GM21717 (cell line): Measurements from ENCODE around the gene NELFA.
"Not testable (repeated sequence)": the region's sequence is repeated elsewhere in the genome, so short reads cannot be mapped to it uniquely, and the experiment has no call there.

Experiments used
- ATAC-seq: cut with Tn5 transposase; IDR thresholded peaks from one replicate; pipeline ENCODE4 v1.9.1; 2021; ENCODE audit warnings: mild to moderate bottlenecking, moderate library complexity; ENCODE audit not compliant: unreplicated experiment

The NELFA gene

DNA sequence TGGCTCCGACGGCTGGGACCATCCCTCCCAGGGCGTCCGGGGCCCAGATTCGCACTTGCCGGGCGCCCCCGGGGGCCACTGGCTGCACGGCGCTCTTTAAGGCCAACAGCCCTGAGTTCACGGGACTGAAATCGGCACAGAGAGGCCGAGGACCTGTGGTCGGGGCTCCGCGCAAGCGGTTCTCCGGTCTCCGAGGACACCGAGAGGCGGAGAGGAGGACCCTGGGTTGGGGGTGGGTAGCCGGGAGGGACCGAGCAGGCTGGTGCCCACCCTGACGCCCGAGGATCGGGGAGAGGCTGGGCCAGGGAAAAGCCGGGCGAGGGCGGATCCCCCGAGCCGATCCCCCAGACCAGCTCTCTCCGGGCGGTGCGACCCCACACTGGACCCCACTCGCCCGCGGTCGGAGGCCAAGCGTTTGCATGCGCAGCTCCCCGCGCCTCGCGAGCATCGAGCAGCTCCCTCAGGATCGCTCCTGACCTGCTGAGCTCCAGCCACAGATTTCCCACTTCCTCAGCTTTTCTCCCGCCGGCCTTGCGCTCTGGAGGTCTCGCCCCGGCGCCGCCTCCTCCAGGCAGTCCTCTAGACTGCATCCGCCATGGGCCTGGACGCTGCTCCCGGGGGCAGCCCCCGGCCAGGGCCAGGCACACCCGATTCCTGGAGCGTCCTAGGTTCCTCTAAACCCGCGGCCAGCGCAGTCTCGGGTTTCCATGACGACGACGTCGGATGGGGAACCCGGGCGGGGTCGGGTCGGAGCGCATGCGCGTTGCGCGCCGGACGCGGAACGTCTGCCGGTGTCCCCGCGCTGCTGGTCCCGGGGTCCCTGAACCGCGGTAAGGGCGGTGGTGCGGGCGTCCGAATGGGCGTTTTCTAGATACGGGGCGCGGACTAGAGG lies 32.7 kb upstream of the NELFA start:
- ATAC-seq = peak; percentile 57

DNA sequence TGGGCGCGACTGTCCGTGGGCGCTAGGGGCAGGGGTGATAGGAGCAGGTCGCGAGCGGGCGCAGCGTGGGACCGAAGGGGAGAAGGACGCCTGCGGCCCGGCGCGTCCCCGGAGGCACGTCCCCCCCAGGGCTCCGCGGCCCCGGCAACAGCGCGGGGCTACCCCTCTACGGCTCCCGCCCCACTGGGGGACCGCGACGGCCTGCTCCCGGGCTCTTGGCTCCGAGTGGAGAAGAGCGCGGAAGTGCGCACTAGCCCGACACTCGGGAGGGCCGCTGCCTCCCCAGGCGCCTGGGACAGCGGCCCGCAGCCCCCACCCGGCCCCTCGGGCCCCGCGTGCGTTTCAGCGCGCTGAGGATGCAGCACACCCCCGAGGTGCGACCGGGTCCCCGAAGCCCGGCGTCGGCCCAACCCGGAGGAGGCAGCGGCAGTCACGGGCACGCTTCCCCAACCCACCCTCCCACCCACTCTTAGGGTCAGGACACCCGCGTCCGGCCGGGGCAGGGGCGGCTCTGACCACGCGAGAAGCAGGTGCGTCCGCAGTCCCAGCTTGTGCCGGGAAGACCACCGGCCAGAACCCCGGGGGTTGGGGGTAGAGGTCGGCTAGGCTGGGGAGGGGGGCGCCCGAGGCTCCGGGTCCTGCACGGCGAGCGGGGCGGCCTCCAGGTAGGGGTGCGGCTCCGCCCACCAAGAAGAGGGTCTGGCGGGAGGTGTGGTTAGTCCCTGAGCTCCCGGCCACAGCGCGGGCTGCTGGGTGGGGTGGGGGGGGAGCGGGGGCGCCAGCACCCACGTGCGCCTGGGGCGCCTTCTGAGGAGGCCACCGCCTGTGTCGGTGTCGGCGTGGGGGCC lies 31.8 kb upstream of the NELFA start:
- no peak for ATAC-seq

DNA sequence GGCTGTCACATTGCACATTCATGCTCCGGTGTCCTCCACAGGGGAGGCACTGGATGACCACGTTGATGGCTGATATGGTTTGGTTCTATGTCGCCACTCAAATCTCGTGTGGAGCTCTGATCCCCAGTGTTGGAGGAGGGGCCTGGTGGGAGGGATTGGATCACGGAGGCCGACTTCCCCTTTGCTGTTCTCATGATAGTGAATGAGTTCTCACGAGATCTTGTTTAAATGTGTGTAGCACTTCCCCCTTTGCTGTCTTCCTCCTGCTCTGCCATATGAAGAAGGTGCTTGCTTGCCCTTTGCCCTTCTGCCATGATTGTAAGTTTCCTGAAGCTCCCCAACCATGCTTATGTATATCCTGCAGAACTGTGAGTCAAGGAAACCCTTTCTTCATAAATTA lies 28.1 kb upstream of the NELFA start:
- ATAC-seq = no peak

DNA sequence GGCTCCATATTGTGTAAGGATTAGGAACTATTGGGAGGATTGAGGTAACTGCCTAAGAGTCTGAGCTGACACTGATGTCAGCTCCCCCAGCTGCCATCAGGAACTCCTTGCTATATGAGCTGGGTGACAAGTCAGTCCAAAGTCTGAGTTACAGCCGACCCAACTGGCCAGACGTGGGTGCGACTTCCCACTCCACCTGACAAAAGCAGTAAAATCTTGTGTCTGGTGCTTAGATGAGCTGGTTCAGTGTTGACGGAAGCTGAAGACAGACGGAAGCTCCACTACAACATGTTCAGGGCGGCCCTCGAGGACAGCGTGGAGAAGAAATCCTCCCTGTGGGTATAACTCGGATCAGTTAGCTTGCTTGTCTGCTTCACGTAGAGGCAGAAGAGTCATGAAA lies 27.6 kb upstream of the NELFA start:
- no peak for ATAC-seq

DNA sequence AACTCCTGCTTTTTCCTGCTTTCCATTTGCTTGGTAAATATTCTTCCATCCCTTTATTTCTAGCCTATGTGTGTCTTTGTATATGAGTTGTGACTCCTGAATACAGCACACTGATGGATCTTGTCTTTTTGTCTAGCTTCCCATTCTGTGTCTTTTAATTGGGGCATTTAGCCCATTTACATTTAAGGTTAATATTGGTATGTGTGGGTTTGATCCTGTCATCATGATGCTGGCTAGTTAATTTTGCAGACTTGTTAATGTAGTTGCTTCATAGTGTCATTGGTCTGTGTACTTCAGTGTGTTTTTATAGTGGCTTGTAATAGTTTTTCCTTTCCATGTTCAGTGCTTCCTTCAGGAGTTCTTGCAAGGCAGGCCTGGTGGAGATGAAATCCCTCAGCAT lies 22.4 kb upstream of the NELFA start:
- not testable (repeated sequence) for ATAC-seq

DNA sequence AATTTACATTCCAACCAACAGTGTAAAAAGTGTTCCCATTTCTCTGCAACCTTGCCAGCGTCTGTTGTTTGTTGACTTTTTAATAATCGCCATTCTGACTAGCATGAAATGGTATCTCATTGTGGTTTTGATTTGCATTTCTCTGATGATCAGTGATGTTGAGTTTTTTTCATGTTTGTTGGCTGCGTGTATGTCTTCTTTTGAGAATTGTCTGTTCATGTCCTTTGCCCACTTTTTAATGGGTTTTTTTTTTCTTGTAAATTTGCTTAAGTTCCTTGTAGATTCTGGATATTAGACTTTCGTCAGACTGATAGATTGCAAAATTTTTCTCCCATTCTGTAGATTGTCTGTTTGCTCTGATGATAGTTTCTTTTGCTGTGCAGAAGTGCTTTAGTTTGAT lies 18.3 kb upstream of the NELFA start:
- ATAC-seq = not testable (repeated sequence)

DNA sequence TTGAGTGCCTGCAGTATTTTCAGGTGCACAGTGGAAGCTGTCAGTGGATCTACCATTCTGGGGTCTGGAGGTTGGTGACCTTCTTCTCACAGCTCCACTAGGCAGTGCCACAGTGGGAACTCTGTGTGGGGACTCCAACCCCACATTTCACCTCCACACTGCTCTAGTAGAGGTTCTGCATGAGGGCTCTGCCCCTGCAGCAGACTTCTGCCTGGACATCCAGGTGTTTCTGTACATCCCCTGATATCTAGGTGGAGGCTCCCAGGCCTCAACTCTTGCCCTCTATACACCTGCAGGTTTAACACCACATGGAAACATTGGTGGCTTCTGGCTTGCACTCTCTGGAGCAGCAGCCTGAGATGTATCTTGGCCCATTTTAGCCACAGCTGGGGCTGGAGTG lies 17.0 kb upstream of the NELFA start:
- ATAC-seq = no peak

DNA sequence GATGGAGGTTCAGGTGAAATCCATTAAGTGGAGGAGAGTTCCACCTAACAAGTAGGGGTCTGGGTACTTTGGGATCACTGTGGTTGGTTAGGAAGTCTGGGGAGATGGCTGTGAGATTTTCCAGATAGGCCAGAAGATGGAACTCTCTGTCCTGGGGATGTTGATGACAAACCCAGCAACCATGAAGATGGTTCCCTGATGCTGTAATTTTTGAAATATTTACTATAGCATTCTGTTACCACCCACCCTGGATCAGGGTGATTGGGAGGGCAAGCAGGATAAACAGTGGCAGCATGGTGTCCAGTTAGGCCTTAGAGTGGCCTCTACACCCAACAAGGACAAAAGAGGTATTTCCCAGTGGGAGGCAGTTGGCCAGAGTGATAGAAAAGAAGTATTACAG lies 15.9 kb upstream of the NELFA start:
- no peak for ATAC-seq

DNA sequence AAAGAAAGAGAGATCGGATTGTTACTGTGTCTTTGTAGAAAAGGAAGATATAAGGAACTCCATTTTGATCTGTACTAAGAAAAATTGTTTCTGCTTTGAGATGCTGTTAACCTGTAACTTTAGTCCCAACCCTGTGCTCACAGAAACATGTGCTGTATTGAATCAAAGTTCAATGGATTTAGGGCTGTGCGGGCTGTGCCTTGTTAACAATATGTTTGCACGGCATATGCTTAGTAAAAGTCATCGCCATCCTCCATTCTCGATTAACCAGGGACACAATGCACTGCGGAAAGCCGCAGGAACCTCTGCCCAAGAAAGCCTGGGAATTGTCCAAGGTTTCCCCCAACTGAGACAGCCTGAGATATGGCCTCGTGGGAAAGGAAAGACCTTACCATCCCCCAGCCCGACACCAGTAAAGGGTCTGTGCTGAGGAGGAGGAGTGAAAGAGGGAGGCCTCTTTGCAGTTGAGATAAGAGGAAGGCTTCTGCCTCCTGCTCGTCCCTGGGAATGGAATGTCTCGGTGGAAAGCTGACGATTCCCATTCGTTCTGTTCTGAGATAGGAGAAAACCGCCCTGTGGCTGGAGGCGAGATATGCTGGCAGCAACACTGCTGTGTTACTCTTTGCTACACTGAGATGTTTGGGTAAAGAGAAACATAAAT lies 12.7 kb upstream of the NELFA start:
- not testable (repeated sequence) for ATAC-seq

DNA sequence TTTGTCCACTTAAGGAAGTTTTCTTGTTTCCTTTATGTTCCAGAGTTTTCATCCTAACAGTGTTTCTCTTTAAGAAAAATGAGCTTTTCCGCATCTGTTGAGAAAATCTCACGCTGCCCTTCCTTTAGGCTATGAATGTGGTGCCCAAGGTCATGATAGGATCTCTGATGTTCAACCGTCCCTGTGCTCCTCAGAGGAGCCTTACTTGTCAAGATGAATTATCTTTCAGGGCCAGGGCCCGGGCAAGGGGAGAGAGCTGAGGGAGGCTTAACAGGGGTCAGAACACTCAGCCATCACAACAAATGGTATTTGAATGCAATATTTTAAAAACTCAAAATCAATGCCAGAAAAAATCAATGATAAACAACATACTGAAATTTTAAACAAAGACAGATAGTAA lies 6.2 kb upstream of the NELFA start:
- no peak for ATAC-seq

DNA sequence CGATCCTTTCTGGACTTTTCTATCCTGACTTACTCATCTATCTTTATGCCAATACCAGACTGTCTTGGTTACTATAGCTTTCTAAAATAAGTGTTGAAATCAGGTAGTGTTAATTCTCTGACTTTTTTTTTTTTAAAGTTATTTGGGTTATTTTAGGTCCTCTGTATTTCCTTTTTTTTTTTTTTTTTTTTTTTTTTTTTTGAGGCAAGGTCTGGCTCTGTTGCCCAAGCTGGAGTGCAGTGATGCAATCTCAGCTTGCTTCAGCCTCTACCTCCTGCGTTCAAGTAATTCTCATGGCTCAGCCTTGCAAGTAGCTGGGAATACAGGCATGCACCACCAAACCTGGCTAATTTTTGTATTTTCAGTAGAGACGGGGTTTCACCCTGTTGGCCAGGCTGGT lies 2.8 kb upstream of the NELFA start:
- no peak for ATAC-seq

DNA sequence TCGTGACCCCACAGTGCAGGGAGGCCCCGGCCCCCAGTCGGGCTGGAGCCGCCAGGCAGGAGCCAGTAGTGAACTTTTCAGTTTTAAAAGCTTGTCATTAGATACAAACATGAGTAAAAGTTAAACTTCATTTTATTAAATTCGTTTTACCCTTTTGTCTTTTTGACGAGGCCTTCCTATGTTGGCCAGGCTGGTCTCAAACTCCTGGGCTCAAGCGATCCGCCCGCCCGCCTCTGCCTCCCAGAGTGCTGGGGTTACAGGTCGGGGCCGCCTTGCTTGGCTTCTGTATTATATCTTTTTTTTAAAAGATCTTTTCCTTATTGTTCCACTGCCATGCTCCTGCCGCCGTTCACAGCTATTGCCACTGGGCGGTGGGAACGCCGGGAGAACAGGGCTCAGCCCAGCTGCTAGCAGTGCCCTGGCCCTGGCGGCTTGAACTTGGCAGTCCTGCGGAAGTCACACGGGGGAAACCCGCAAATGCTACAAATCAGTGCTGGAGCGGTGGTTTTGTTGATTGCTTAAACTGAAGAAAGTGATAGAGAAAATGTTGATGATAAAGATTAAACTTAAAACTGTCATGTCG lies 968 bp upstream of the NELFA start:
- ATAC-seq = peak; percentile 9

DNA sequence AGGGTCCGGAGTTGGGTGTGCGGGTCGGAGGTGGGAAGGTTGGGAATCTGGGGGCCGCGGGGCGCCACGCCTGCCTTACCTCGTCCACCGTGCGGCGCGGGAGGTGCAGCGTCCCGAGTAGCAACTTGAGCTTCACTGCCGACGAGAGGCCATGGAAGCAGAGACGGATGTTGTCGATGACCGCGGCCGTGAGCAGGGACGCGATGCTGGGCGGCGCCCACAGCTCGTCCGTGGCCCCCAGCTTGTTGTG lies 178 bp downstream of the NELFA start:
- ATAC-seq = no peak

DNA sequence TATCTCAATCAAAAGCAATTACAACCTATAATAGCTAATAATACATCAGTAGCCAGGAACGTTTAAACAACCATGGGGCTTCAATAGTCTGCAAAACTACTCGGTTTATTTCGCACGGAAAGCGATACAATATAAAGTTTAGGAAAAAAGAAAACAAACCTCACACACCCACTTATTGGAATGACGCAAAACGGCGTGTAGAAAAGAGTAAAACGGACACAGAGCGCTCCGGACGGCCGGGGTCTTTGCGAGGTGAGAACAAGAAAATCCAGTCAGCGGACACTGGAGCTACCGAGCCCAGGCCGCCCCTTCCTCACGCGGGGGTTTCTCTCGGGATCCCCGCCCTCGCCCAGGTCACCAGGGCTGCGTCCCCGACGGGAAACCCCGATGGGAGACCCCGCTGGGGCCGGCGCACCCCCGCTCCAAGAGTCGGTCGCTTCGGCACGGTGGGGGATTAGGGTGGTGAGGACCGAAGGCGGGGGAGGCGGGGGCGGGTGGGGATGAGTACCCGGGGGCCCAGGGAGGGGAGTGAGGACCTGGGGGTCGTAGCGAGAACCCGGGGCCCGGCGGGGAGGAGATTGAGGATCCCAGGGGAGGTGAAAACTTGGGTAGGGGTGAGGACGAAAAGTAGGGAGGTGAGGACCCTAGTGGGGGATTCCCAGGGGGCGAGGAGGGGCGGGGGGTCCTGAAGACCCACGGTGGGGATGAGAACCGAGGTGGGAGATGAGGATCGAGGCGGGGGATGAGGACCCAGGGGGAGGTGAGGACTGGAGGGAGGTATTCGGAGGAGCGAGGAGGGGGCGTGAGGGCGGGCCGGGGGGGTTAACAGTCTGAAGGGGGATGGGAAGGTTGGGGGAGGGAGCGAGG lies 737 bp downstream of the NELFA start:
- ATAC-seq = no peak

DNA sequence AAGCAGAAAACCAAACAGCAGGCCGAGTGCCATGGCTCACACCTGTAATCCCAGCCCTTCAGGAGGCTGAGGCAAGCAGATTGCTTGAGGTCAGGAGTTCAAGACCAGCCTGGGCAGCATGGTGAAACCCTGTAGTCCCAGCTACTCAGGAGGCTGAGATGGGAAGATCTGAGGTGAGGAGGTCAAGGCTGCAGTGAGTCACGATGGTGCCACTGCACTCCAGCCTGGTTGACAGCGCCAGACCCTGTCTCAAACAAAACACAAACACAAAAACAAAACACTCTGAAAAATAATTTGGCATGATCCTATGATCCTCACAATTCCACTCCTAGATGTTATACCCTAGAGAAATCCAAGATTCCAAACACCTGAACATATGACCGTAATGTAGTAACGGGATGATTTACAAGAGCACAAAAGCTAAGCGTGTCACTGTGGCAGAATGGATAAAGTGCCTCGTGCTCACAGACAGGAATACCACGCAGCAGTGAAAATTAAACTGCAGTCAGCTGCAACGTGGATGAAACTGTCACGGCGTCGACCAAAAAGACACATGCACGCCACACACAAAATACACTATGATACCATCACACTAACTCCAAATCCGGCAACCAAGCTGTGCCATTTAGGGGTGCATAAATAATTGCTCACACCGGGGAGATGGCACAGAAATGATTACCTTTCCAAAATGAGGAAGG lies 1.7 kb downstream of the NELFA start:
- no peak for ATAC-seq

DNA sequence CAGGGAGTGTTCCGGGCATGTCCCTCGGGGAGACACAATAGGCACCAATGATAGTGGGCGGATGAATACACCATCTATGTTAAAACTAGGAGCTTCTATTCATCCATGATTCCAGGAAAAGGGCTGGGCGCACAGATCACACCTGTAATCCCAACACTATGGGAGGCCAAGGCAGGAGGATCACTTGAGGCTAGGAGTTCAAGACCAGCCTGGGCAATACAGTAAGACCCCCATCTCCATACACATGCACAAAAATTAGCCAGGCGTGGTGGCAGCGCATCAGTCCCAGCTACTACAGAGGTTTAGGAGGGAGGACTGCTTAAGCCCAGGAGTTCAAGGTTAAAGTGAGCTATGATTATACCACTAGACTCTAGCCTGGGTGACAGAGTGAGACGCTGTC lies 2.4 kb downstream of the NELFA start:
- ATAC-seq = no peak

DNA sequence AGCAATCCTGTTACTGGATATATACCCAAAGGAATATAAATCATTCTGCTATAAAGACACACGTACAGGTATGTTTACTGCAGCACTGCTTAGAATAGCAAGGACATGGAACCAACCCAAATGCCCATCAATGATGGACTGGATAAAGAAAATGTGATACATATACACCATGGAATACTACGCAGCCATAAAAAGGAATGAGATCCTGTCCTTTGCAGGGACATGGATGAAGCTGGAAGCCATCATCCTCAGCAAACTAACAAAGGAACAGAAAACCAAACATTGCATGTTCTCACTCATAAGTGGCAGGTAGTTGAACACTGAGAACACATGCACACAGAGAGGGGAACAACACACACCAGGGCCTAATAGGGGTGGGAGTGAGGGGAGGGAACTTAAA lies 5.4 kb downstream of the NELFA start:
- not testable (repeated sequence) for ATAC-seq

DNA sequence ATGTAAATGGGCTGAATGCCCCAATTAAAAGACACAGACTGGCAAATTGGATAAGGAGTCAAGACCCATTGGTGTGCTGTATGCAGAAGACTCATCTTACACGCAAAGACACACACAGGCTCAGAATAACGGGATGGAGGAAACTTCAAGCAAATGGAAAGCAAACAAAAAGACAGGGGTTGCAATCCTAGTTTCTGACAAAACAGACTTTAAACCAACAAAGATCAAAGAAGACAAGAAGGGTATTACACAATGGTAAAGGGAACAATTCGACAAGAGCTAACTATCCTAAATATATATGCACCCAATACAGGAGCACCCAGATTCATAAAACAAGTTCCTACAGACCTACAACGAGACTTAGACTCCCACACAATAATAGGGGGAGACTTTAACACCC lies 9.5 kb downstream of the NELFA start:
- not testable (repeated sequence) for ATAC-seq

DNA sequence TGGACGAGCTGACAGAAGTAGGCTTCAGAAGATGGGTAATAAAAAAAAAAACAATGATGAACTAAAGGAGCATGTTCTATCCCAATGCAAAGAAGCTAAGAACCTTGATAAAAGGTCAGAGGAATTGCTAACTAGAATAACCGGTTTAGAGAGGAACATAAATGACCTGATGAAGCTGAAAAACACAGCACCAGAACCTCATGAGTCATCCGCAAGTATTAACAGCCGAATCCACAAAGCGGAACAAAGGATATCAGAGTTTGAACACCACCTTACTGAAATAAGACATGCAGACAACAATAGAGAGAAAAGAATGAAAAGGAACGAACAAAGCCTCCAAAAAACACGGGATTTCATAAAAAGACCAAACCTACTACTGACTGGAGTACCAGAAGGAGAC lies 10.5 kb downstream of the NELFA start:
- no peak for ATAC-seq

DNA sequence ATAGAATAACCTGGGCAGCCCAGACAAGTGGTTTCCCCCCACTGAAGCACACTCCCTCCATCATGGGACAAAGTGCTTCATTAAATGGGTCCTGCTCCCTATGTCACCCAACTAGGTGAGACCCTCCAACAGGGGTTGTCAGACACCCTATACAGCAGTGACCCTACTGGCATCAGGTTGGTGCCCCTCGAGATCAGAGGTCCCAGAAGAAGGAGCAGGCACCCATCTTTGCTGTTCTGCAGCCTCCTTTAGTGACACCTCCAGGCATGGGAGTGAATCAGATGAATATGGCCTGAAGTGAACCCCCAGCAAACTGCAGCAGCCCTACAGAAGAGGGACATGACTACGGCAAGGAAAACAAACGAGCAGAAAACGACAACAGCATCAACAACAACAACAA lies 11.1 kb downstream of the NELFA start:
- no peak for ATAC-seq
